GM12878 (cell line): ENCODE measurements around the gene ADGRV1. TPM values are rescaled to one million over a fixed set of nuclear protein-coding genes. Genes with fewer than 3 reads are reported as not detected.

Source experiments
- ATAC-seq: fragments of 200-7000 bp; cut with Tn5 transposase; 3 replicates; pipeline ENCODE4 v1.9.1; 2020; ENCODE audit warnings: mild to moderate bottlenecking, moderate library complexity
- BruUV-seq: library from RNA; stranded (reverse); fragments of 400-500 nt; replicated peaks from 2 replicates; lab custom pipeline; 2021; lab: Mats Ljungman, UMichigan
- CTCF ChIA-PET: fragments of 300-600 bp; sonication (Branson Sonifier 250); formaldehyde crosslinking; extraction: SDS; loops from one replicate; lab custom pipeline; 2021; ENCODE audit warnings: inconsistent platforms; lab: Yijun Ruan, JAX
- POLR2A ChIA-PET: fragments of 350-600 bp; formaldehyde crosslinking; extraction: SDS; loops from one replicate; lab custom pipeline; 2021; ENCODE audit warnings: inconsistent platforms; lab: Charles Lee
- RAD21 ChIA-PET: fragments of 300-600 bp; sonication (Branson Sonifier 250); formaldehyde crosslinking; loops from one replicate; lab custom pipeline; 2023; ENCODE audit warnings: antibody characterized with exemption; ENCODE audit not compliant: unreplicated experiment; lab: Charles Lee
- SMC1A ChIA-PET: fragments of 300-600 bp; sonication (Branson Sonifier 250); formaldehyde crosslinking; loops from one replicate; lab custom pipeline; 2023; ENCODE audit not compliant: unreplicated experiment, uncharacterized antibody; lab: Charles Lee
- DNase-seq: peaks from one replicate; pipeline ENCODE4 v3.0.0-alpha.2; 2011; ENCODE audit warnings: low read depth, low spot score
- FAIRE-seq: peaks from 3 replicates; lab custom pipeline; 2011; peaks lifted over from hg19 to GRCh38; lab: Jason Lieb, UNC
- H2AFZ ChIP-seq: 2 replicates; pipeline ENCODE4 v1.6.0; 2011; ENCODE audit warnings: low read depth, low read length, control low read depth; ENCODE audit not compliant: control insufficient read depth
- H3K27ac ChIP-seq: 2 replicates; pipeline ENCODE4 v1.5.1; 2011; ENCODE audit warnings: control low read depth; ENCODE audit not compliant: control insufficient read depth, insufficient read depth
- H3K27me3 ChIP-seq, 2 experiments: replicated peaks in 1 of 2; 2 replicates each; pipeline versions ENCODE4 v1.6.0 to v1.6.1; 2011; ENCODE audit warnings: low read length in 1 of 2; ENCODE audit not compliant: control insufficient read depth in 2 of 2, insufficient read depth in 2 of 2
- H3K36me3 ChIP-seq, 2 experiments: 2 replicates each; pipeline ENCODE4 v1.5.1; 2011; ENCODE audit warnings: low read length in 1 of 2; ENCODE audit not compliant: control insufficient read depth in 2 of 2, insufficient read depth in 2 of 2
- H3K4me1 ChIP-seq: 2 replicates; pipeline ENCODE4 v1.6.1; 2011; ENCODE audit warnings: mild to moderate bottlenecking, low read length, moderate library complexity, mixed read lengths; ENCODE audit not compliant: control insufficient read depth, insufficient read depth
- H3K4me2 ChIP-seq: 2 replicates; pipeline ENCODE4 v1.6.0; 2011; ENCODE audit warnings: control low read depth; ENCODE audit not compliant: control insufficient read depth, insufficient read depth
- H3K4me3 ChIP-seq: fragments of 200-600 bp; sonication (generic); 2 replicates; pipeline ENCODE4 v1.5.1; 2016
- H3K79me2 ChIP-seq: 2 replicates; pipeline ENCODE4 v1.6.0; 2011; ENCODE audit warnings: low read length; ENCODE audit not compliant: control insufficient read depth, insufficient read depth
- H3K9ac ChIP-seq: 2 replicates; pipeline ENCODE4 v1.8.0; 2011; ENCODE audit warnings: low read length, control low read depth, mixed read lengths; ENCODE audit not compliant: control insufficient read depth, insufficient read depth
- H3K9me3 ChIP-seq: replicated peaks from 3 replicates; pipeline ENCODE4 v1.5.1; 2011; ENCODE audit warnings: mild to moderate bottlenecking, low read length; ENCODE audit not compliant: control insufficient read depth, insufficient read depth
- H4K20me1 ChIP-seq: 2 replicates; pipeline ENCODE4 v1.6.0; 2011; ENCODE audit not compliant: control insufficient read depth, insufficient read depth
- BCL3 ChIP-seq: IDR thresholded peaks from 2 replicates; pipeline ENCODE4 v1.6.1; 2011; ENCODE audit warnings: borderline replicate concordance, low read depth, mild to moderate bottlenecking, moderate library complexity, low read length; ENCODE audit not compliant: insufficient read depth, poor library complexity, severe bottlenecking
- CBX5 ChIP-seq: sonication (generic); IDR thresholded peaks from 2 replicates; pipeline ENCODE4 v1.6.1; 2016; ENCODE audit warnings: low read depth, moderate library complexity, mild to moderate bottlenecking, inconsistent platforms
- E2F4 ChIP-seq: IDR thresholded peaks from 2 replicates; pipeline ENCODE4 v1.6.1; 2012; ENCODE audit warnings: low read depth, low read length, improper control_type of control experiment
- FOXM1 ChIP-seq: IDR thresholded peaks from 2 replicates; pipeline ENCODE4 v1.6.1; 2012; ENCODE audit warnings: low read depth, mild to moderate bottlenecking, inconsistent platforms, low read length, moderate library complexity
- GATAD2B ChIP-seq: fragments of 450-650 bp; conservative IDR thresholded peaks from 2 replicates; pipeline ENCODE4 v1.6.1; 2017; ENCODE audit warnings: low read depth, mild to moderate bottlenecking, moderate library complexity
- IKZF2 ChIP-seq, 2 experiments: fragments of 450-650 bp; IDR thresholded peaks; 2 replicates each; pipeline ENCODE4 v1.6.1; 2017; ENCODE audit warnings: mild to moderate bottlenecking in 2 of 2, moderate library complexity in 2 of 2
- KLF5 ChIP-seq: fragments of 450-650 bp; IDR thresholded peaks from 2 replicates; pipeline ENCODE4 v1.6.1; 2014; ENCODE audit warnings: mild to moderate bottlenecking; ENCODE audit not compliant: partially characterized antibody
- MEF2A ChIP-seq: IDR thresholded peaks from 2 replicates; pipeline ENCODE4 v1.6.1; 2011; ENCODE audit warnings: low read depth, mild to moderate bottlenecking, low read length, moderate library complexity; ENCODE audit not compliant: insufficient read depth
- MEF2B ChIP-seq: fragments of 450-650 bp; IDR thresholded peaks from 2 replicates; pipeline ENCODE4 v1.6.1; 2018; ENCODE audit warnings: mild to moderate bottlenecking, moderate library complexity; ENCODE audit not compliant: partially characterized antibody, poor library complexity, severe bottlenecking
- MTA3 ChIP-seq: IDR thresholded peaks from 2 replicates; pipeline ENCODE4 v1.6.1; 2012; ENCODE audit warnings: low read length, inconsistent platforms, borderline replicate concordance
- PML ChIP-seq: IDR thresholded peaks from 2 replicates; pipeline ENCODE4 v1.6.1; 2012; ENCODE audit warnings: low read length, inconsistent platforms
- RUNX3 ChIP-seq: IDR thresholded peaks from 2 replicates; pipeline ENCODE4 v1.6.1; 2012; ENCODE audit warnings: low read length, inconsistent platforms
- SIX5 ChIP-seq: IDR thresholded peaks from 2 replicates; pipeline ENCODE4 v1.6.1; 2011; ENCODE audit warnings: mild to moderate bottlenecking, low read depth, low read length, moderate library complexity; ENCODE audit not compliant: severe bottlenecking
- SMC3 ChIP-seq: IDR thresholded peaks from 2 replicates; pipeline ENCODE4 v1.6.1; 2011; ENCODE audit warnings: low read length, improper control_type of control experiment, borderline replicate concordance
- TAF1 ChIP-seq: IDR thresholded peaks from 2 replicates; pipeline ENCODE4 v1.6.1; 2011; ENCODE audit warnings: mild to moderate bottlenecking, low read depth, low read length, borderline replicate concordance
- WGBS: methylation state at CpG from one replicate; pipeline ENCODE4 v1.1.6; 2016; ENCODE audit warnings: low lambda C conversion rate; ENCODE audit not compliant: insufficient replicate concordance, insufficient coverage; ENCODE audit errors: missing lambda C conversion rate; 5-methylcytosine and 5-hydroxymethylcytosine counted together
- in situ Hi-C: fragments of 300-500 bp; cut with MboI; formaldehyde crosslinking; loops from 9 replicates; pipeline ENCODE4 v1.14.3; 2018; ENCODE audit warnings: mixed read lengths
- intact Hi-C: fragments of 100-400 bp; cut with micrococcal nuclease; formaldehyde crosslinking; loops from one replicate; pipeline ENCODE4 v1.14.2; 2022; ENCODE audit not compliant: unreplicated experiment
- polyA plus RNA-seq, 11 experiments: library from polyadenylated mRNA; depleted of rRNA in 4 of 11; unstranded in 6 of 11; stranded (reverse) in 5 of 11; fragments of >200 nt; fragmentation: Nextera tagmentation in 4 of 11; fragmentation: Illumina TruSeq in 1 of 11; extraction: Ambion mirVana in 4 of 11; extraction: Trizol in 1 of 11; gene quantifications; 1 replicate in 1 of 11; 2 replicates in 10 of 11; pipeline versions ENCODE4 v1.2.1 to v1.2.3, GENCODE V29; 2011 to 2016; ENCODE audit warnings: inconsistent platforms in 2 of 11, missing spikeins in 2 of 11, low read depth in 1 of 11
- total RNA-seq, 4 experiments: library from RNA; depleted of rRNA in 3 of 4; stranded (reverse); fragments of >200 nt in 3 of 4; fragmentation: Illumina TruSeq in 1 of 4; extraction: Trizol in 1 of 4; gene quantifications; 2 replicates each; pipeline versions ENCODE4 v1.2.1 to v1.2.3, GENCODE V29; 2013 to 2021
- TF ChIP-seq, protein P1 (sequence below): fragments of 450-650 bp; IDR thresholded peaks from 2 replicates; pipeline ENCODE4 v1.6.1; 2017; ENCODE audit warnings: mild to moderate bottlenecking, moderate library complexity

The ADGRV1 gene
- total and polyA plus RNA-seq, 10 of the 15 experiments (the other 5 are each of a cell fraction or from before 2014, with no cell fraction given): 0.04 to 8.1 (median 0.16) TPM; not detected in 1

DNA sequence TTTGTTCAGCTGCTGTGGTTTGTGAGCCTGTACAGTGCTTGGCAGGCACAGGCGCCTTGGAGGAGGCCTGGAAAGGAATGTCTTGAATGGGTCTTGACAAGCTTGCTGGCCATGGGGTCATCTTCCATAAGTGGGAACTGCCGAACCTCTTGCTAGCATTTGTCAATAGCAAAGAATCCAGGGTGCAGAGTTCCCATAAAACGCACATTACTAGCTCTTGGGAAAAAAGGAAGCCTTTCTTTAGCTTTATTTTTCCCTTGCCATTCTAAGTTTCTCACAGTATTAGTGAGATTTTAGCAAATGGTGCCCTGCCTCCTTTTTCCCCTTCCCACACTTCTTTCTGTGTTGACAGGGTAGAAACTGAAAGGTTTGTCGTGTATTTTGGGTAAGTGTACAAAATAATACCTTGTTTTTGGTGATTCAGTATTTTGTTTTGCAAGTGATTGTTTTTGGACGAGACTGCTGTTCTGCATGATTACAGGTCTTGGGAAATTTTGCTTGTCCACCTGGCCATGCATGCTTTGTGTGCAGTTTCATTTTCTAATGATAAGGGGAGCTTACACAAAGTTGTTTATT lies 82.0 kb downstream of the ADGRV1 start:
- DNase-seq: peak; percentile 79
- ATAC-seq: peak; percentile 78
- ChIA-PET RAD21 (interaction anchor here (0.7 to 1.9 kb wide), 9 partner anchors 9 to 743 kb away, joined by 3 to 8 read pairs (median 3); partner anchors contain the start of gene ARRDC3), SMC1A (interaction anchor here (0.6 to 3.6 kb wide), 12 partner anchors 9 to 323 kb away, joined by 3 to 31 read pairs (median 4); no protein-coding TSS in a partner anchor), CTCF (interaction anchor here (0.9 to 1.0 kb wide), 3 partner anchors 9 to 36 kb away, joined by 3 to 5 read pairs (median 3); no protein-coding TSS in a partner anchor), POLR2A (interaction anchor here (0.6 to 1.5 kb wide), 3 partner anchors 8 to 308 kb away, joined by 3 to 4 read pairs (median 3); no protein-coding TSS in a partner anchor)
- peak overlapping the region; percentile 85 for H2AFZ ChIP-seq
- peak overlapping the region; percentile 10; the same call in 1 of the 2 replicates for H3K4me3 ChIP-seq
- FAIRE-seq: no peak
- H4K20me1 ChIP-seq: no peaks in the 10 kb centered on the region
- H3K9ac ChIP-seq: peak overlapping the region; percentile 52
- H3K27me3 ChIP-seq: no peaks in the 10 kb centered on the region
- intact Hi-C loops: no loop called here
- WGBS: 44% methylated on average over 5 of the region's 5 CpGs
- H3K9me3 ChIP-seq: peaks cover 2% of the 10 kb centered on the region; the same call in 2 of the 3 replicates
- H3K4me2 ChIP-seq: peak overlapping the region; percentile 86
- in situ Hi-C loops: no loop called here
- peaks cover 13% of the 10 kb centered on the region; the same call in 1 of the 2 replicates for H3K4me1 ChIP-seq
- BruUV-seq: no TSS peak
- H3K27ac ChIP-seq: peak overlapping the region; percentile 93
- no peaks in the 10 kb centered on the region; the same call in none of the 2 replicates for H3K79me2 ChIP-seq
- no peaks in the 10 kb centered on the region for H3K36me3 ChIP-seq
- no peak for TF ChIP-seq KLF5
- peak; percentile 22 for TF ChIP-seq MEF2B
- TF ChIP-seq BCL3: peak; percentile 77
- TF ChIP-seq MEF2A: 0 out of 2 replicates have a peak, but pooled peaks have one; percentile 23
- TF ChIP-seq MTA3: 0 out of 2 replicates have a peak, but pooled peaks have one; percentile 35
- 0 out of 2 replicates have a peak, but pooled peaks have one; percentile 2 for TF ChIP-seq SMC3
- TF ChIP-seq IKZF2 (IDR thresholded peaks at IDR 0.05): peak; percentile 30 to 31; a peak in 2 of 4 replicates
- no peak for TF ChIP-seq GATAD2B
- 0 out of 2 replicates have a peak, but pooled peaks have one; percentile 49 for TF ChIP-seq PML
- peak; percentile 16 for TF ChIP-seq SIX5
- TF ChIP-seq RUNX3: peak; percentile 10; the same call in 1 of the 2 replicates
- 0 out of 2 replicates have a peak, but pooled peaks have one; percentile 35 for TF ChIP-seq CBX5
- no peak for TF ChIP-seq TAF1
- TF ChIP-seq E2F4: no peak
- 0 out of 2 replicates have a peak, but pooled peaks have one; percentile 52 for TF ChIP-seq FOXM1
- TF ChIP-seq, protein P1, sequence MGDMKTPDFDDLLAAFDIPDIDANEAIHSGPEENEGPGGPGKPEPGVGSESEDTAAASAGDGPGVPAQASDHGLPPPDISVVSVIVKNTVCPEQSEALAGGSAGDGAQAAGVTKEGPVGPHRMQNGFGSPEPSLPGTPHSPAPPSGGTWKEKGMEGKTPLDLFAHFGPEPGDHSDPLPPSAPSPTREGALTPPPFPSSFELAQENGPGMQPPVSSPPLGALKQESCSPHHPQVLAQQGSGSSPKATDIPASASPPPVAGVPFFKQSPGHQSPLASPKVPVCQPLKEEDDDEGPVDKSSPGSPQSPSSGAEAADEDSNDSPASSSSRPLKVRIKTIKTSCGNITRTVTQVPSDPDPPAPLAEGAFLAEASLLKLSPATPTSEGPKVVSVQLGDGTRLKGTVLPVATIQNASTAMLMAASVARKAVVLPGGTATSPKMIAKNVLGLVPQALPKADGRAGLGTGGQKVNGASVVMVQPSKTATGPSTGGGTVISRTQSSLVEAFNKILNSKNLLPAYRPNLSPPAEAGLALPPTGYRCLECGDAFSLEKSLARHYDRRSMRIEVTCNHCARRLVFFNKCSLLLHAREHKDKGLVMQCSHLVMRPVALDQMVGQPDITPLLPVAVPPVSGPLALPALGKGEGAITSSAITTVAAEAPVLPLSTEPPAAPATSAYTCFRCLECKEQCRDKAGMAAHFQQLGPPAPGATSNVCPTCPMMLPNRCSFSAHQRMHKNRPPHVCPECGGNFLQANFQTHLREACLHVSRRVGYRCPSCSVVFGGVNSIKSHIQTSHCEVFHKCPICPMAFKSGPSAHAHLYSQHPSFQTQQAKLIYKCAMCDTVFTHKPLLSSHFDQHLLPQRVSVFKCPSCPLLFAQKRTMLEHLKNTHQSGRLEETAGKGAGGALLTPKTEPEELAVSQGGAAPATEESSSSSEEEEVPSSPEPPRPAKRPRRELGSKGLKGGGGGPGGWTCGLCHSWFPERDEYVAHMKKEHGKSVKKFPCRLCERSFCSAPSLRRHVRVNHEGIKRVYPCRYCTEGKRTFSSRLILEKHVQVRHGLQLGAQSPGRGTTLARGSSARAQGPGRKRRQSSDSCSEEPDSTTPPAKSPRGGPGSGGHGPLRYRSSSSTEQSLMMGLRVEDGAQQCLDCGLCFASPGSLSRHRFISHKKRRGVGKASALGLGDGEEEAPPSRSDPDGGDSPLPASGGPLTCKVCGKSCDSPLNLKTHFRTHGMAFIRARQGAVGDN: 0 out of 2 replicates have a peak, but pooled peaks have one; percentile 1
